H1 (cell line): ENCODE results near the gene MX1. TPM values are rescaled to one million over a fixed set of nuclear protein-coding genes. Genes with fewer than 3 reads are reported as not detected.

Experiments
- CTCF ChIA-PET: fragments of 300-600 bp; sonication (Branson Sonifier 250); formaldehyde crosslinking; loops from one replicate; lab custom pipeline; 2021; ENCODE audit not compliant: partially characterized antibody; lab: Charles Lee
- POLR2A ChIA-PET: fragments of 300-600 bp; sonication (Branson Sonifier 250); formaldehyde crosslinking; loops from one replicate; lab custom pipeline; 2021; ENCODE audit warnings: inconsistent platforms; ENCODE audit not compliant: partially characterized antibody; lab: Charles Lee
- DNase-seq, 2 experiments: peaks; one replicate each; pipeline versions ENCODE4 v3.0.0 to v3.0.0-alpha.2; 2010 to 2022; ENCODE audit warnings: low spot score in 2 of 2, low read depth in 1 of 2, mixed read lengths in 1 of 2
- FAIRE-seq: peaks from 2 replicates; lab custom pipeline; 2011; peaks lifted over from hg19 to GRCh38; lab: Jason Lieb, UNC
- H2AFZ ChIP-seq: 2 replicates; pipeline ENCODE4 v1.8.1; 2012; ENCODE audit warnings: low read length, inconsistent platforms
- H2AK5ac ChIP-seq: 2 replicates; pipeline ENCODE4 v1.6.1; 2013; ENCODE audit warnings: low read depth, low read length
- H2BK120ac ChIP-seq: replicated peaks from 2 replicates; pipeline ENCODE3; 2013; ENCODE audit warnings: low read depth, low read length, inconsistent platforms
- H2BK12ac ChIP-seq: 2 replicates; pipeline ENCODE4 v1.6.1; 2013; ENCODE audit warnings: low read depth, low read length
- H2BK15ac ChIP-seq: 2 replicates; pipeline ENCODE4 v1.6.1; 2013; ENCODE audit warnings: low read length
- H2BK20ac ChIP-seq: 2 replicates; pipeline ENCODE4 v1.6.1; 2013; ENCODE audit warnings: low read length
- H2BK5ac ChIP-seq: 2 replicates; pipeline ENCODE4 v1.6.1; 2013; ENCODE audit warnings: low read depth, low read length
- H3K14ac ChIP-seq: 2 replicates; pipeline ENCODE4 v1.6.1; 2013; ENCODE audit warnings: inconsistent platforms; ENCODE audit not compliant: insufficient read length
- H3K18ac ChIP-seq: 2 replicates; pipeline ENCODE4 v1.6.1; 2013; ENCODE audit warnings: low read length; ENCODE audit errors: extremely low read depth
- H3K23ac ChIP-seq: 2 replicates; pipeline ENCODE4 v1.6.1; 2013; ENCODE audit warnings: inconsistent platforms; ENCODE audit not compliant: insufficient read length
- H3K23me2 ChIP-seq: 2 replicates; pipeline ENCODE4 v1.6.1; 2013; ENCODE audit warnings: low read depth, low read length
- H3K27ac ChIP-seq: 2 replicates; pipeline ENCODE4 v1.6.1; 2011; ENCODE audit warnings: low read depth, low read length, inconsistent platforms
- H3K27me3 ChIP-seq, 4 experiments: replicated peaks in 1 of 4; 1 replicate in 1 of 4; 2 replicates in 3 of 4; pipeline versions ENCODE4 v1.6.1 to v1.8.1; 2011 to 2013; ENCODE audit warnings: low read length in 3 of 4, mild to moderate bottlenecking in 3 of 4, inconsistent platforms in 2 of 4, mixed read lengths in 2 of 4, moderate library complexity in 1 of 4; ENCODE audit not compliant: control insufficient read depth in 3 of 4, insufficient read depth in 3 of 4; ENCODE audit errors: extremely low read depth in 1 of 4
- H3K36me3 ChIP-seq, 4 experiments: 2 replicates each; pipeline versions ENCODE4 v1.6.1 to v1.8.1; 2011 to 2013; ENCODE audit warnings: mild to moderate bottlenecking in 4 of 4, low read length in 3 of 4, moderate library complexity in 2 of 4, control low read depth in 1 of 4, inconsistent platforms in 1 of 4; ENCODE audit not compliant: insufficient read depth in 4 of 4, control insufficient read depth in 2 of 4
- H3K4ac ChIP-seq: replicated peaks from 2 replicates; pipeline ENCODE3; 2013; ENCODE audit warnings: low read length, low read depth, mixed read lengths, inconsistent platforms; ENCODE audit not compliant: insufficient read length
- H3K4me1 ChIP-seq, 4 experiments: replicated peaks in 1 of 4; 1 replicate in 1 of 4; 2 replicates in 3 of 4; pipeline versions ENCODE4 v1.6.1 to v1.8.1; 2011 to 2013; ENCODE audit warnings: low read length in 3 of 4, inconsistent platforms in 2 of 4, mixed read lengths in 1 of 4; ENCODE audit not compliant: insufficient read depth in 4 of 4, control insufficient read depth in 3 of 4
- H3K4me2 ChIP-seq, 2 experiments: 2 replicates each; pipeline versions ENCODE4 v1.6.1 to v1.8.1; 2011 to 2013; ENCODE audit warnings: low read depth in 2 of 2, low read length in 2 of 2, control low read depth in 1 of 2, inconsistent platforms in 1 of 2, mild to moderate bottlenecking in 1 of 2; ENCODE audit not compliant: insufficient read depth in 1 of 2
- H3K4me3 ChIP-seq, 4 experiments: fragments of 200-600, 300-600 bp in 1 of 4; sonication (generic), shearing (Covaris generic), sonication (Bioruptor Twin) in 1 of 4; 2 replicates each; pipeline versions ENCODE4 v1.5.1 to v1.8.1; 2011 to 2016; ENCODE audit warnings: low read length in 4 of 4, low read depth in 3 of 4, control low read depth in 2 of 4, inconsistent platforms in 2 of 4, mild to moderate bottlenecking in 2 of 4, mixed read lengths in 1 of 4, moderate library complexity in 1 of 4; ENCODE audit not compliant: insufficient read depth in 2 of 4; ENCODE audit errors: extremely low read depth in 1 of 4
- H3K56ac ChIP-seq: replicated peaks from 2 replicates; pipeline ENCODE3; 2013; ENCODE audit warnings: low read depth, mild to moderate bottlenecking, mixed read lengths, low read length, inconsistent platforms; ENCODE audit not compliant: insufficient read length
- H3K79me1 ChIP-seq: 2 replicates; pipeline ENCODE4 v1.6.1; 2013; ENCODE audit warnings: low read depth, low read length, control low read depth
- H3K79me2 ChIP-seq, 2 experiments: 2 replicates each; pipeline versions ENCODE4 v1.6.1 to v1.8.1; 2012 to 2013; ENCODE audit warnings: low read length in 2 of 2, mild to moderate bottlenecking in 2 of 2, inconsistent platforms in 1 of 2; ENCODE audit not compliant: insufficient read depth in 2 of 2, control insufficient read depth in 1 of 2
- H3K9ac ChIP-seq, 4 experiments: replicated peaks in 1 of 4; 1 replicate in 1 of 4; 2 replicates in 3 of 4; pipeline versions ENCODE4 v1.6.1 to v1.8.1; 2011 to 2013; ENCODE audit warnings: low read depth in 3 of 4, low read length in 3 of 4, control low read depth in 2 of 4, mild to moderate bottlenecking in 2 of 4, moderate library complexity in 2 of 4, inconsistent platforms in 1 of 4; ENCODE audit errors: extremely low read depth in 1 of 4
- H3K9me3 ChIP-seq, 2 experiments: 2 replicates each; pipeline versions ENCODE4 v1.6.1 to v1.8.1; 2012 to 2013; ENCODE audit warnings: mild to moderate bottlenecking in 2 of 2, moderate library complexity in 2 of 2, control low read depth in 1 of 2, inconsistent platforms in 1 of 2, low read depth in 1 of 2, low read length in 1 of 2, mixed read lengths in 1 of 2; ENCODE audit not compliant: insufficient read depth in 2 of 2
- H4K20me1 ChIP-seq, 2 experiments: replicated peaks in 1 of 2; 2 replicates each; pipeline versions ENCODE3 to v1.8.1; 2011 to 2013; ENCODE audit warnings: inconsistent platforms in 2 of 2, low read length in 2 of 2, mild to moderate bottlenecking in 1 of 2; ENCODE audit not compliant: insufficient read depth in 2 of 2, control insufficient read depth in 1 of 2
- H4K5ac ChIP-seq: 2 replicates; pipeline ENCODE4 v1.6.1; 2013; ENCODE audit warnings: low read length, low read depth, mixed read lengths, inconsistent platforms; ENCODE audit not compliant: insufficient read length
- H4K8ac ChIP-seq: 2 replicates; pipeline ENCODE4 v1.8.0; 2013; ENCODE audit warnings: mild to moderate bottlenecking, moderate library complexity, low read length, inconsistent platforms; ENCODE audit not compliant: insufficient read depth; ENCODE audit errors: extremely low read depth
- H4K91ac ChIP-seq: replicated peaks from 2 replicates; pipeline ENCODE3; 2013; ENCODE audit warnings: low read length, mixed read lengths, inconsistent platforms; ENCODE audit not compliant: insufficient read length
- KDM1A ChIP-seq: fragments of 200-600, 300-600 bp; sonication (generic); IDR thresholded peaks from 2 replicates; pipeline ENCODE4 v1.7.1; 2016; ENCODE audit warnings: mild to moderate bottlenecking, low read length, borderline replicate concordance
- WGBS, 2 experiments: shearing (Covaris generic) in 1 of 2; methylation state at CpG; one replicate each; pipeline versions ENCODE4 v1.1.6 to v1.1.7; 2013 to 2015; ENCODE audit warnings: low lambda C conversion rate in 2 of 2, mixed read lengths in 2 of 2, inconsistent platforms in 1 of 2, low coverage in 1 of 2, missing lambda C conversion rate in 1 of 2; ENCODE audit not compliant: insufficient replicate concordance in 2 of 2, insufficient coverage in 1 of 2, insufficient read length in 1 of 2; ENCODE audit errors: extremely low coverage in 1 of 2, missing lambda C conversion rate in 1 of 2; 5-methylcytosine and 5-hydroxymethylcytosine counted together
- polyA plus RNA-seq, 7 experiments: library from polyadenylated mRNA; depleted of rRNA in 3 of 7; stranded (reverse) in 5 of 7; unstranded in 2 of 7; fragments of >200 nt in 5 of 7; fragments of 200-250 nt in 2 of 7; gene quantifications; 1 replicate in 5 of 7; 2 replicates in 1 of 7; 4 replicates in 1 of 7; pipeline versions ENCODE4 v1.2.1 to v1.2.3, GENCODE V29; 2011 to 2013; ENCODE audit warnings: missing spikeins in 2 of 7, mixed read lengths in 2 of 7
- total RNA-seq: library from RNA; stranded (reverse); fragmentation: NEBNext Ultra II Directional; extraction: Animal tissue kit (Norgen Biotek cat#: 25700); gene quantifications from 2 replicates; pipeline ENCODE4 v1.2.1, GENCODE V29; 2021

MX1 gene
- total and polyA plus RNA-seq, 2 of the 8 experiments (the other 6 are each of a cell fraction or from before 2014, with no cell fraction given), result 3.8 to 5.7 TPM

DNA sequence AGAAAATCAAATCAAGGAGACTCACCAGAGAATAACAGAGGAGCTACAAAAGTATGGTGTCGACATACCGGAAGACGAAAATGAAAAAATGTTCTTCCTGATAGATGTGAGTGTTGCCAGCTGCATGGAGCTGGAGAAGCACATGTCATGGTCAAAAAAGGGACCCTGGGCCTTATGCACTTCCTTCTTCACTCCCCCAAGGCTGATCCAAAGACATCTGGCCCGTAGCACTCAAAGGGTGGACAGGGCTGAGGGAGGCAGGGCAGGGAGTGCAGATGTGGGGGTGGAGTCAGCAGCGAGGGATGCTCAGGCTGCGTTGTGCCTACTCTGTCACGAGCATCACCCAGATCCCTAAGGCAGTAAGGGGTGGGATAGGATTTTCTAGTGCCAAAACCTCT, 19.4 kb downstream of the MX1 start:
- no peaks in the 10 kb centered on the region for H3K9me3 ChIP-seq
- H4K91ac ChIP-seq, result no peak overlapping the region
- no peak overlapping the region for H3K14ac ChIP-seq
- no peaks in the 10 kb centered on the region; a peak in 1 of 7 replicates for H3K4me1 ChIP-seq
- no peaks in the 10 kb centered on the region for H3K23me2 ChIP-seq
- no peaks in the 10 kb centered on the region for H3K79me2 ChIP-seq
- ChIA-PET POLR2A (interaction anchor here (2.2 kb wide), 1 partner anchor 9 kb away, joined by 6 read pairs; no protein-coding TSS in a partner anchor), CTCF (interaction anchor here (1.1 kb wide), 1 partner anchor 75 kb away, joined by 4 read pairs; no protein-coding TSS in a partner anchor)
- H2AFZ ChIP-seq, result no peak overlapping the region
- H2BK20ac ChIP-seq, result no peak overlapping the region
- H3K18ac ChIP-seq, result no peak overlapping the region
- no peak overlapping the region for H2BK15ac ChIP-seq
- WGBS, 2 experiments, result 79% methylated on average over 7 of the region's 7 CpGs; no CpG with 5 or more reads in 1 of the 2 experiments
- no peak overlapping the region for H3K4me3 ChIP-seq
- no peak overlapping the region for H4K5ac ChIP-seq
- H4K20me1 ChIP-seq, result no peaks in the 10 kb centered on the region
- no peak overlapping the region for H3K27ac ChIP-seq
- H3K79me1 ChIP-seq, result no peaks in the 10 kb centered on the region
- H3K23ac ChIP-seq, result no peak overlapping the region
- H2BK5ac ChIP-seq, result no peak overlapping the region
- H3K36me3 ChIP-seq, result no peaks in the 10 kb centered on the region
- no peak overlapping the region for H3K4ac ChIP-seq
- no peaks in the 10 kb centered on the region for H3K27me3 ChIP-seq
- peak overlapping the region in 1 of 4 experiments; percentile 22; a peak in 2 of 7 replicates for H3K9ac ChIP-seq
- H2AK5ac ChIP-seq, result no peak overlapping the region
- no peak overlapping the region for H3K56ac ChIP-seq
- DNase-seq, result no peak
- no peak for FAIRE-seq
- no peak overlapping the region for H4K8ac ChIP-seq
- H3K4me2 ChIP-seq, result no peak overlapping the region
- no peak overlapping the region for H2BK120ac ChIP-seq
- H2BK12ac ChIP-seq, result no peak overlapping the region
- TF ChIP-seq KDM1A, result no peak
